ENCODE data around the gene TEX29.

TEX29 gene

DNA sequence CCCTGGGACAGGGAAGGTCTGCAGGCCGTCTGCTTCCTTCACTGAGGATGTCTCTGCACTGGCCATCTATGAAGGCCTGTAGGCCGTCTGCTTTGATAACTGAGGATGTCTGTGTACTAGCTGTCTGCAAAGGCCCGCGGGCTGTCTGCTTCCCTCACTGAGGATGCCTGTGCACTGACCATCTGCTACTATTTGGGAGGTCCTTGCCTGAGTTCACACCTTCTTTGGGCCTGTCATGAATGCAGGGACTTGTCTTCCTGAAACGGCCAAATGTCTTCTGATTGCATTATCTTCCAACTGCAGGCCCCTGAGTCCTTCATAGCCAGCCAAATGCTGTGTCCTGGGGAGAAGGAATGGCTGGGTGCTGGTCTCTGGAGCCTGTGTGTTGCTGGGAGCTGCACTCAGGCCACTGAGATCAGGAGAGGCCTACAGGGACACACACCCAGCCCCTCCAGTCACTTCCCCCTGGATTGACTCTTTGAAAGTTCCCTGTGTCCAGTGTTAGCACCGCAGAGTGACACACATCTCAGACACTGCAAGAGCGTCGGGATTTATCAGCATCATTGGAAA, 72.9 kb downstream of the TEX29 start:
- Histone ChIP-seq H3K36me3 (ENCODE audit: insufficient read depth, low read length) (no peaks in the 10 kb centered on the region), H3K79me2 (ENCODE audit: insufficient read depth, low read length) (no peaks in the 10 kb centered on the region), H3K9ac (ENCODE audit: low read depth, low read length) (no peak overlapping the region), H3K4me1 (ENCODE audit: insufficient read depth, low read length) (no peaks in the 10 kb centered on the region), H3K4me3 (ENCODE audit: low read depth in 1 of 2, low read length in 2 of 2) (no peak overlapping the region), H3K27ac (ENCODE audit: low read length) (no peak overlapping the region), H2AFZ (ENCODE audit: low read depth, low read length) (no peak overlapping the region), H3K4me2 (ENCODE audit: insufficient read depth, low read length) (no peak overlapping the region), H3K27me3 (ENCODE audit: insufficient read depth, low read length, poor library complexity) (no peaks in the 10 kb centered on the region), H3K9me3 (ENCODE audit: insufficient read depth, low read length, severe bottlenecking) (no peaks in the 10 kb centered on the region), H4K20me1 (ENCODE audit: insufficient read depth, low read length) (0 out of 2 replicates have a peak, but pooled peaks cover 5% of the 10 kb centered on the region)
- TF ChIP-seq, protein P1, sequence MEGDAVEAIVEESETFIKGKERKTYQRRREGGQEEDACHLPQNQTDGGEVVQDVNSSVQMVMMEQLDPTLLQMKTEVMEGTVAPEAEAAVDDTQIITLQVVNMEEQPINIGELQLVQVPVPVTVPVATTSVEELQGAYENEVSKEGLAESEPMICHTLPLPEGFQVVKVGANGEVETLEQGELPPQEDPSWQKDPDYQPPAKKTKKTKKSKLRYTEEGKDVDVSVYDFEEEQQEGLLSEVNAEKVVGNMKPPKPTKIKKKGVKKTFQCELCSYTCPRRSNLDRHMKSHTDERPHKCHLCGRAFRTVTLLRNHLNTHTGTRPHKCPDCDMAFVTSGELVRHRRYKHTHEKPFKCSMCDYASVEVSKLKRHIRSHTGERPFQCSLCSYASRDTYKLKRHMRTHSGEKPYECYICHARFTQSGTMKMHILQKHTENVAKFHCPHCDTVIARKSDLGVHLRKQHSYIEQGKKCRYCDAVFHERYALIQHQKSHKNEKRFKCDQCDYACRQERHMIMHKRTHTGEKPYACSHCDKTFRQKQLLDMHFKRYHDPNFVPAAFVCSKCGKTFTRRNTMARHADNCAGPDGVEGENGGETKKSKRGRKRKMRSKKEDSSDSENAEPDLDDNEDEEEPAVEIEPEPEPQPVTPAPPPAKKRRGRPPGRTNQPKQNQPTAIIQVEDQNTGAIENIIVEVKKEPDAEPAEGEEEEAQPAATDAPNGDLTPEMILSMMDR (IDR thresholded peaks at IDR 0.05; ENCODE audit: borderline replicate concordance, extremely low read depth, low read length, poor library complexity, severe bottlenecking) = no peak
- TF ChIP-seq EZH2 (IDR thresholded peaks at IDR 0.05; ENCODE audit: borderline replicate concordance, low read depth, low read length, severe bottlenecking) = no peak
- ATAC-seq (ENCODE audit: insufficient read depth, low read depth) (no peak), DNase-seq (no peak)
